Upper lobe of left lung (tissue), 6 donors: Measurements from ENCODE around the gene MVB12B. TPM values are rescaled to one million over a fixed set of nuclear protein-coding genes. Genes with fewer than 3 reads are reported as not detected.

Experiments
- ATAC-seq, 2 donors: fragments of 200-7000 bp; cut with Tn5 transposase; one replicate each; pipeline ENCODE4 v1.9.1; 2022; ENCODE audit warnings: mild to moderate bottlenecking in 2 of 2, moderate library complexity in 2 of 2; ENCODE audit not compliant: low FRiP score in 2 of 2
- DNase-seq, 2 donors: peaks; one replicate each; pipeline ENCODE4 v3.0.0-alpha.2; 2019 to 2020
- H3K27ac ChIP-seq, 4 donors: fragments of 200-600 bp; sonication (generic); one replicate each; pipeline ENCODE4 v1.5.1; 2016 to 2019
- H3K27me3 ChIP-seq, 4 donors: fragments of 200-600 bp; sonication (generic); one replicate each; pipeline ENCODE4 v1.5.1; 2017 to 2019
- H3K36me3 ChIP-seq, 4 donors: fragments of 200-600 bp; sonication (generic); one replicate each; pipeline ENCODE4 v1.5.1; 2016 to 2019
- H3K4me1 ChIP-seq, 4 donors: fragments of 200-600 bp; sonication (generic); one replicate each; pipeline ENCODE4 v1.5.1; 2018 to 2019
- H3K4me3 ChIP-seq, 4 donors: fragments of 200-600 bp; sonication (generic); one replicate each; pipeline ENCODE4 v1.5.1; 2017 to 2019; ENCODE audit warnings: mild to moderate bottlenecking in 2 of 4, moderate library complexity in 1 of 4
- H3K9me3 ChIP-seq, 4 donors: fragments of 200-600 bp; sonication (generic); one replicate each; pipeline ENCODE4 v1.5.1; 2018 to 2019
- CTCF ChIP-seq, 6 experiments: fragments of 450-650 bp in 4 of 6; fragments of 200-600 bp in 2 of 6; sonication (generic) in 2 of 6; IDR thresholded peaks; one replicate each; pipeline ENCODE4 v1.5.1; 2016 to 2019; ENCODE audit warnings: antibody characterized with exemption in 6 of 6
- EP300 ChIP-seq, 4 donors: sonication (generic); formaldehyde crosslinking; IDR thresholded peaks; one replicate each; pipeline ENCODE4 v1.5.1; 2017; ENCODE audit warnings: antibody characterized with exemption in 4 of 4, control low read depth in 2 of 4
- POLR2A ChIP-seq, 4 donors: fragments of 450-650 bp; IDR thresholded peaks; one replicate each; pipeline ENCODE4 v1.5.1; 2016 to 2017; ENCODE audit warnings: antibody characterized with exemption in 4 of 4, mild to moderate bottlenecking in 2 of 4
- POLR2AphosphoS5 ChIP-seq, 2 donors: sonication (generic); formaldehyde crosslinking; IDR thresholded peaks; one replicate each; pipeline ENCODE4 v1.5.1; 2017; ENCODE audit warnings: antibody characterized with exemption in 2 of 2
- WGBS, 2 donors: methylation state at CpG; one replicate each; pipeline ENCODE4 v1.1.5; 2017 to 2018; 5-methylcytosine and 5-hydroxymethylcytosine counted together
- total RNA-seq, 6 donors: library from RNA; depleted of rRNA in 4 of 6; stranded (reverse); fragments of >200 nt in 4 of 6; gene quantifications; one replicate each; pipeline versions ENCODE4 v1.1.0 to v1.2.1, GENCODE V29; 2016 to 2021
- donor health status: DM: no; HTN: no; CAD: no; lungs with moderate emphysema.
- donor health status: DM: no; HTN: yes; CAD: no; lungs with severe emphysema.

Gene MVB12B
- total RNA-seq, 6 donors from 2014 or later, result 36.7 to 60.7 (median 41.0) TPM

GRCh38 chr9:126483468-126484073, 156.9 kb downstream of the MVB12B start:
- ATAC-seq, result no peak
- Histone ChIP-seq H3K27me3 (no peaks in the 10 kb centered on the region), H3K36me3 (peaks cover 0 to 56% (median 30%) of the 10 kb centered on the region in 4 donors), H3K9me3 (no peaks in the 10 kb centered on the region), H3K4me1 (no peaks in the 10 kb centered on the region), H3K4me3 (no peak overlapping the region), H3K27ac (no peak overlapping the region)
- no peak for DNase-seq
- no peak for TF ChIP-seq CTCF (IDR thresholded peaks at IDR 0.05)
- TF ChIP-seq POLR2AphosphoS5 (IDR thresholded peaks at IDR 0.05), result no peak
- TF ChIP-seq POLR2A (IDR thresholded peaks at IDR 0.05), result no peak
- no peak for TF ChIP-seq EP300 (IDR thresholded peaks at IDR 0.05)
- WGBS, 2 donors, result 92 to 94% methylated on average over 12 to 13 of the region's 13 CpGs

GRCh38 chr9:126485662-126486061, 159.0 kb downstream of the MVB12B start:
- no peak for ATAC-seq
- Histone ChIP-seq H3K4me1 (peaks cover 0 to 3% (median 1%) of the 10 kb centered on the region in 4 donors), H3K4me3 (no peak overlapping the region), H3K9me3 (no peaks in the 10 kb centered on the region), H3K27me3 (no peaks in the 10 kb centered on the region), H3K36me3 (peaks cover 0 to 47% (median 23%) of the 10 kb centered on the region in 4 donors), H3K27ac (no peak overlapping the region)
- TF ChIP-seq POLR2AphosphoS5 (IDR thresholded peaks at IDR 0.05), result no peak
- TF ChIP-seq POLR2A (IDR thresholded peaks at IDR 0.05), result no peak
- TF ChIP-seq CTCF (IDR thresholded peaks at IDR 0.05), result no peak
- no peak for TF ChIP-seq EP300 (IDR thresholded peaks at IDR 0.05)
- DNase-seq, result no peak
- 93% methylated on average over 6 of the region's 6 CpGs for WGBS, 2 donors

GRCh38 chr9:126486276-126486675, 159.6 kb downstream of the MVB12B start:
- no peak for TF ChIP-seq CTCF (IDR thresholded peaks at IDR 0.05)
- TF ChIP-seq POLR2A (IDR thresholded peaks at IDR 0.05), result no peak
- no peak for TF ChIP-seq EP300 (IDR thresholded peaks at IDR 0.05)
- no peak for TF ChIP-seq POLR2AphosphoS5 (IDR thresholded peaks at IDR 0.05)
- H3K36me3 ChIP-seq, result peaks cover 0 to 42% (median 21%) of the 10 kb centered on the region in 4 donors
- ATAC-seq (no peak), DNase-seq (no peak)
- WGBS, 2 donors, result 95 to 98% methylated on average over 7 to 11 of the region's 11 CpGs
- no peak overlapping the region for H3K27ac ChIP-seq
- H3K27me3 ChIP-seq, result no peaks in the 10 kb centered on the region
- no peaks in the 10 kb centered on the region for H3K9me3 ChIP-seq
- peaks cover 0 to 8% (median 4%) of the 10 kb centered on the region in 4 donors for H3K4me1 ChIP-seq
- no peak overlapping the region for H3K4me3 ChIP-seq

GRCh38 chr9:126487856-126488255, 161.2 kb downstream of the MVB12B start:
- H3K4me3 ChIP-seq, result no peak overlapping the region
- DNase-seq (peak in 1 of 2 donors; percentile 46), ATAC-seq (no peak)
- H3K4me1 ChIP-seq, result peaks cover 0 to 8% (median 4%) of the 10 kb centered on the region in 4 donors
- H3K36me3 ChIP-seq, result peaks cover 0 to 27% (median 10%) of the 10 kb centered on the region in 4 donors
- H3K27me3 ChIP-seq, result no peaks in the 10 kb centered on the region
- peak overlapping the region in 2 of 4 donors; percentile 4 to 58 for H3K27ac ChIP-seq
- 76 to 84% methylated on average over 11 to 12 of the region's 12 CpGs for WGBS, 2 donors
- no peaks in the 10 kb centered on the region for H3K9me3 ChIP-seq
- TF ChIP-seq POLR2A (IDR thresholded peaks at IDR 0.05) (no peak), EP300 (IDR thresholded peaks at IDR 0.05) (no peak), CTCF (IDR thresholded peaks at IDR 0.05) (no peak), POLR2AphosphoS5 (IDR thresholded peaks at IDR 0.05) (no peak)

- peak in 1 of 2 donors; percentile 64 for ATAC-seq
- Histone ChIP-seq H3K9me3 (no peaks in the 10 kb centered on the region), H3K27ac (peak overlapping the region in 2 of 4 donors; percentile 14 to 15), H3K4me1 (peaks cover 0 to 8% (median 4%) of the 10 kb centered on the region in 4 donors), H3K27me3 (no peaks in the 10 kb centered on the region), H3K4me3 (no peak overlapping the region), H3K36me3 (peaks cover 0 to 25% (median 10%) of the 10 kb centered on the region in 4 donors)
- 39 to 70% methylated on average over 8 of the region's 8 CpGs for WGBS, 2 donors
- no peak for DNase-seq
- TF ChIP-seq POLR2A (IDR thresholded peaks at IDR 0.05) (no peak), POLR2AphosphoS5 (IDR thresholded peaks at IDR 0.05) (no peak)
Measured at GRCh38 chr9:126488310-126488709, 161.7 kb downstream of the MVB12B start.
